CD14-positive monocyte (primary cell): Measurements from ENCODE around the gene NDUFV3. TPM values are rescaled to one million over a fixed set of nuclear protein-coding genes. Genes with fewer than 3 reads are reported as not detected.
"Not testable (repeated sequence)": the region's sequence is repeated elsewhere in the genome, so short reads cannot be mapped to it uniquely, and the experiment has no call there.

Source experiments
- DNase-seq, 3 donors: peaks; one replicate each; pipeline ENCODE4 v3.0.0-alpha.2; 2011 to 2022
- H2AFZ ChIP-seq: 2 replicates; pipeline ENCODE4 v1.6.0; 2012; ENCODE audit warnings: mild to moderate bottlenecking, low read depth, low read length, inconsistent platforms; ENCODE audit not compliant: insufficient read depth, poor library complexity, severe bottlenecking
- H3K27ac ChIP-seq, 2 donors: 1 replicate in 1 of 2; 2 replicates in 1 of 2; pipeline ENCODE4 v1.5.1; 2012 to 2013; ENCODE audit warnings: low read length in 2 of 2, control low read depth in 1 of 2, inconsistent platforms in 1 of 2, low read depth in 1 of 2, mild to moderate bottlenecking in 1 of 2
- H3K27me3 ChIP-seq, 2 donors: one replicate each; pipeline versions ENCODE4 v1.6.0 to v1.6.1; 2011 to 2013; ENCODE audit warnings: low read length in 2 of 2; ENCODE audit not compliant: control insufficient read depth in 2 of 2, insufficient read depth in 2 of 2
- H3K36me3 ChIP-seq, 2 donors: replicated peaks in 1 of 2; 1 replicate in 1 of 2; 2 replicates in 1 of 2; pipeline versions ENCODE4 v1.5.1 to v1.6.1; 2012 to 2013; ENCODE audit warnings: low read length in 2 of 2, control low read depth in 1 of 2, inconsistent platforms in 1 of 2, mild to moderate bottlenecking in 1 of 2; ENCODE audit not compliant: insufficient read depth in 2 of 2, control insufficient read depth in 1 of 2
- H3K4me1 ChIP-seq, 2 donors: 1 replicate in 1 of 2; 2 replicates in 1 of 2; pipeline versions ENCODE4 v1.5.1 to v1.6.1; 2012 to 2013; ENCODE audit warnings: low read length in 2 of 2, control low read depth in 1 of 2, inconsistent platforms in 1 of 2, mild to moderate bottlenecking in 1 of 2, moderate library complexity in 1 of 2; ENCODE audit not compliant: insufficient read depth in 2 of 2, control insufficient read depth in 1 of 2
- H3K4me2 ChIP-seq: replicated peaks from 2 replicates; pipeline ENCODE3; 2012; ENCODE audit warnings: low read length, moderate library complexity, mild to moderate bottlenecking; ENCODE audit not compliant: poor library complexity, severe bottlenecking; ENCODE audit errors: extremely low read depth
- H3K4me3 ChIP-seq, 3 experiments: fragments of 200-600 bp in 1 of 3; sonication (generic) in 1 of 3; replicated peaks in 1 of 3; 1 replicate in 2 of 3; 2 replicates in 1 of 3; pipeline ENCODE4 v1.5.1; 2011 to 2013; ENCODE audit warnings: low read length in 3 of 3, mild to moderate bottlenecking in 3 of 3, control low read depth in 2 of 3, low read depth in 2 of 3, inconsistent platforms in 1 of 3, moderate library complexity in 1 of 3
- H3K79me2 ChIP-seq: 2 replicates; pipeline ENCODE4 v1.6.0; 2012; ENCODE audit warnings: mild to moderate bottlenecking, control low read depth, inconsistent platforms, low read length, moderate library complexity; ENCODE audit not compliant: insufficient read depth
- H3K9ac ChIP-seq: 2 replicates; pipeline ENCODE4 v1.6.0; 2017; ENCODE audit warnings: low read length, mild to moderate bottlenecking; ENCODE audit not compliant: insufficient read depth, poor library complexity, severe bottlenecking
- H3K9me3 ChIP-seq, 2 donors: replicated peaks in 1 of 2; 1 replicate in 1 of 2; 2 replicates in 1 of 2; pipeline versions ENCODE4 v1.5.1 to v1.6.1; 2012 to 2013; ENCODE audit warnings: low read length in 2 of 2, control low read depth in 1 of 2; ENCODE audit not compliant: control insufficient read depth in 1 of 2, insufficient read depth in 1 of 2
- H4K20me1 ChIP-seq: 2 replicates; pipeline ENCODE4 v1.6.0; 2012; ENCODE audit warnings: mild to moderate bottlenecking, low read length, control low read depth, moderate library complexity; ENCODE audit not compliant: insufficient read depth
- H3K27ac Mint-ChIP-seq, 7 donors: one replicate each; pipeline ENCODE4 v1.8.0; 2020; ENCODE audit warnings: mild to moderate bottlenecking in 7 of 7, mixed read lengths in 7 of 7, moderate library complexity in 6 of 7, inconsistent platforms in 2 of 7
- H3K27me3 Mint-ChIP-seq, 3 donors: one replicate each; pipeline ENCODE4 v1.8.0; 2021 to 2022; ENCODE audit warnings: low read depth in 3 of 3, mild to moderate bottlenecking in 3 of 3, mixed read lengths in 3 of 3, moderate library complexity in 3 of 3, inconsistent platforms in 1 of 3
- H3K36me3 Mint-ChIP-seq, 2 donors: one replicate each; pipeline ENCODE4 v1.8.0; 2020; ENCODE audit warnings: mixed read lengths in 2 of 2, inconsistent platforms in 1 of 2, mild to moderate bottlenecking in 1 of 2
- H3K4me1 Mint-ChIP-seq: one replicate; pipeline ENCODE4 v1.8.0; 2020; ENCODE audit warnings: mild to moderate bottlenecking, mixed read lengths
- H3K4me3 Mint-ChIP-seq, 2 donors: one replicate each; pipeline ENCODE4 v1.8.0; 2020; ENCODE audit warnings: mild to moderate bottlenecking in 2 of 2, mixed read lengths in 2 of 2, moderate library complexity in 1 of 2
- H3K9me3 Mint-ChIP-seq, 7 donors: one replicate each; pipeline ENCODE4 v1.8.0; 2020 to 2022; ENCODE audit warnings: mixed read lengths in 7 of 7, mild to moderate bottlenecking in 6 of 7, moderate library complexity in 6 of 7, inconsistent platforms in 2 of 7
- CTCF ChIP-seq: fragments of 200-600 bp; IDR thresholded peaks from one replicate; pipeline ENCODE4 v1.8.0; 2022; ENCODE audit warnings: antibody characterized with exemption, mild to moderate bottlenecking
- WGBS: methylation state at CpG from one replicate; pipeline ENCODE4 v1.1.5; 2013; ENCODE audit warnings: missing lambda C conversion rate; ENCODE audit not compliant: insufficient coverage; 5-methylcytosine and 5-hydroxymethylcytosine counted together
- intact Hi-C, 2 donors: fragments of 100-400 bp; cut with micrococcal nuclease; formaldehyde crosslinking; loops; one replicate each; pipeline versions ENCODE4 v1.15.0 to v1.15.1; 2023
- polyA plus RNA-seq, 3 donors: library from polyadenylated mRNA; depleted of rRNA in 1 of 3; unstranded in 2 of 3; stranded (reverse) in 1 of 3; fragments of 300-500 nt in 2 of 3; fragments of >200 nt in 1 of 3; fragmentation: Illumina TruSeq in 2 of 3; gene quantifications; 1 replicate in 2 of 3; 2 replicates in 1 of 3; pipeline ENCODE4 v1.2.3, GENCODE V29; 2012 to 2021

The NDUFV3 gene
- polyA plus RNA-seq, 3 donors = 18.2 to 35.5 (median 28.0) TPM

DNA sequence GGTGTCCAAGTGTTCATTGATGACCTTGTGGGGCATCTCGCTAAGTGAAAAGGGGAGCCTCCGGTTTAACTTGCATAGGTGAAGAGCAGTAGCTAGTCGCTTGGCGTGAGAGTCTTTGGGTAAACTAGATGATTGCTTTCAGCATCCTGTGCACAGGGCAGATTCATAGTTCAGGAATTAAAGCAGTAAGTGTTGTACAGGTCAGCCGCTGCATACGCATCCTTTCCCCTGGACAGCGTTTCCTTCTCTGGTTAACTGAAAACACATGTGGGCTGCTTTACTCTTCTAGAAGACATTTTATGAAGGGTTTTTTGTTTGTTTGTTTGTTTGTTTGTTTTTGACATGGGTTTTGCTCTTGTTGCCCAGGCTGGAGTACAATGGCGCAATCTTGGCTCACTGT, 12.1 kb downstream of the NDUFV3 start:
- WGBS = 100% methylated on average over 7 of the region's 8 CpGs
- H3K36me3 Mint-ChIP-seq = peaks cover 63 to 97% of the 10 kb centered on the region in 2 donors
- H3K4me1 ChIP-seq = no peaks in the 10 kb centered on the region
- H3K4me3 Mint-ChIP-seq = no peak overlapping the region
- no peak for DNase-seq
- peaks cover 0 to 2% (median 0%) of the 10 kb centered on the region in 3 donors for H3K27me3 Mint-ChIP-seq
- H3K4me3 ChIP-seq = no peak overlapping the region
- no peaks in the 10 kb centered on the region for H3K9me3 Mint-ChIP-seq
- peaks cover 84 to 98% of the 10 kb centered on the region in 2 donors for H3K36me3 ChIP-seq
- TF ChIP-seq CTCF = no peak
- no peak overlapping the region for H3K4me2 ChIP-seq
- no peaks in the 10 kb centered on the region for H3K4me1 Mint-ChIP-seq
- peaks cover 45% of the 10 kb centered on the region for H3K79me2 ChIP-seq
- no peaks in the 10 kb centered on the region for H3K27me3 ChIP-seq
- H2AFZ ChIP-seq = no peak overlapping the region
- no peaks in the 10 kb centered on the region for H3K9me3 ChIP-seq
- peak overlapping the region in 1 of 7 donors; percentile 15 for H3K27ac Mint-ChIP-seq
- no peak overlapping the region for H3K27ac ChIP-seq
- H4K20me1 ChIP-seq = peaks cover 84% of the 10 kb centered on the region
- H3K9ac ChIP-seq = no peak overlapping the region
- intact Hi-C loops = loop anchor here in 1 of 2 donors (10.0 kb wide), 1 partner anchor 60 kb away; no protein-coding TSS in a partner anchor

DNA sequence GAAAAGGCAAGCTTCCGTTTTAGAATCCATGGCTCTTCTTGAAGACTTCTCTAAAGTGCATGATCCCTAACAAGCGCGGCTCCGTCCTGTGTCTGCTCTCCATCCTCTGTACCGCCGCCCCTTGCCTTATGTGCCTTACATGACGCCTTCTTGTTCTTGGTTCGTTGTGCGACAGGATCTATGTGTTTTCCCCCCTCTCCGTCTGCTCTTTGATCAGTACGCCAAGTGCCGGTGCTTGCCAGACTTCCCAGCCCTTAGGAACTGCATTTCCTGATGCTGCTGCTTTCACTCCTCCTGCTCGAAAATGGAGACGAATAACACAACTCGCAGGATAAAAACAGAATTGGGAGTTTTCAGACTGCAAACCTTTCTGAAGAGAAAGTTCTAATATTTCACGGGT, 13.1 kb downstream of the NDUFV3 start:
- Histone ChIP-seq H3K4me3 (no peak overlapping the region), H3K9me3 (no peaks in the 10 kb centered on the region), H3K79me2 (peaks cover 34% of the 10 kb centered on the region), H4K20me1 (peaks cover 74% of the 10 kb centered on the region), H3K4me1 (no peaks in the 10 kb centered on the region), H3K27ac (no peak overlapping the region), H3K9ac (no peak overlapping the region), H3K27me3 (no peaks in the 10 kb centered on the region), H3K36me3 (peaks cover 81 to 98% of the 10 kb centered on the region in 2 donors), H3K4me2 (no peak overlapping the region), H2AFZ (no peak overlapping the region)
- Mint-ChIP-seq H3K4me3 (no peak overlapping the region), H3K27ac (peak overlapping the region in 2 of 7 donors; percentile 41 to 75), H3K4me1 (no peaks in the 10 kb centered on the region), H3K36me3 (peaks cover 64 to 97% of the 10 kb centered on the region in 2 donors), H3K9me3 (no peaks in the 10 kb centered on the region), H3K27me3 (peaks cover 0 to 2% (median 0%) of the 10 kb centered on the region in 3 donors)
- intact Hi-C loops = loop anchor here in 1 of 2 donors (10.0 kb wide), 1 partner anchor 61 kb away; no protein-coding TSS in a partner anchor
- no peak for DNase-seq
- no peak for TF ChIP-seq CTCF
- WGBS = 98% methylated on average over 16 of the region's 16 CpGs

GRCh38 chr21:42908484-42908883, 15.4 kb downstream of the NDUFV3 start:
- not testable (repeated sequence) for H3K4me3 ChIP-seq, H3K9ac ChIP-seq, H3K4me3 Mint-ChIP-seq, H3K9me3 Mint-ChIP-seq, DNase-seq, H3K27me3 Mint-ChIP-seq, H3K4me1 Mint-ChIP-seq, H3K27ac ChIP-seq, H3K9me3 ChIP-seq, H3K27me3 ChIP-seq, H3K4me1 ChIP-seq, H3K4me2 ChIP-seq, H2AFZ ChIP-seq
- Mint-ChIP-seq H3K36me3 (peaks cover 63 to 92% of the 10 kb centered on the region in 2 donors), H3K27ac (peak overlapping the region in 1 of 7 donors; percentile 36)
- intact Hi-C loops = loop anchor here in 1 of 2 donors (10.0 kb wide), 1 partner anchor 64 kb away; no protein-coding TSS in a partner anchor
- peaks cover 22% of the 10 kb centered on the region for H3K79me2 ChIP-seq
- H4K20me1 ChIP-seq = peaks cover 61% of the 10 kb centered on the region
- peaks cover 73 to 95% of the 10 kb centered on the region in 2 donors for H3K36me3 ChIP-seq
- WGBS = 99% methylated on average over 8 of the region's 9 CpGs
